WTC11 (cell line): ENCODE measurements around the gene GSTM1. TPM values are rescaled to one million over a fixed set of nuclear protein-coding genes. Genes with fewer than 3 reads are reported as not detected.

Experiments
- ATAC-seq: fragments of 200-7000 bp; cut with Tn5 transposase; 2 replicates; pipeline ENCODE4 v1.10.0; 2021; ENCODE audit warnings: mild to moderate bottlenecking, moderate library complexity
- CTCF ChIA-PET: fragments of 300-600 bp; sonication (Branson Sonifier 250); formaldehyde crosslinking; loops from one replicate; lab custom pipeline; 2021; ENCODE audit warnings: antibody characterized with exemption; lab: Charles Lee
- POLR2A ChIA-PET: fragments of 350-600 bp; sonication (Branson Sonifier 250); formaldehyde crosslinking; loops from one replicate; lab custom pipeline; 2021; ENCODE audit warnings: antibody characterized with exemption; lab: Charles Lee
- DNase-seq: peaks from one replicate; pipeline ENCODE4 v3.0.0; 2021; ENCODE audit warnings: low spot score
- H3K27ac Mint-ChIP-seq: 2 replicates; pipeline ENCODE4 v1.8.0; 2021; ENCODE audit warnings: mixed read lengths
- H3K27me3 Mint-ChIP-seq: 2 replicates; pipeline ENCODE4 v1.8.0; 2021; ENCODE audit warnings: low read depth, mild to moderate bottlenecking, moderate library complexity, mixed read lengths
- H3K36me3 Mint-ChIP-seq: 2 replicates; pipeline ENCODE4 v1.8.0; 2021; ENCODE audit warnings: mixed read lengths
- H3K4me1 Mint-ChIP-seq: 2 replicates; pipeline ENCODE4 v1.8.0; 2022; ENCODE audit warnings: mixed read lengths
- H3K4me3 Mint-ChIP-seq: 2 replicates; pipeline ENCODE4 v1.8.0; 2021; ENCODE audit warnings: mild to moderate bottlenecking, moderate library complexity, mixed read lengths
- H3K9me3 Mint-ChIP-seq: 2 replicates; pipeline ENCODE4 v1.8.0; 2021; ENCODE audit warnings: mixed read lengths
- ERG ChIP-seq: fragments of 250-450 bp; sonication (Bioruptor Pico); IDR thresholded peaks from 2 replicates; pipeline ENCODE4 v1.8.0; 2021; ENCODE audit warnings: mild to moderate bottlenecking
- FOXK1 ChIP-seq: sonication (generic); formaldehyde crosslinking; IDR thresholded peaks from 2 replicates; pipeline ENCODE4 v1.8.0; 2022; ENCODE audit warnings: mild to moderate bottlenecking, moderate library complexity, missing genetic modification reagents
- FOXP1 ChIP-seq: sonication (generic); formaldehyde crosslinking; IDR thresholded peaks from 2 replicates; pipeline ENCODE4 v1.8.0; 2022; ENCODE audit warnings: missing genetic modification reagents, mild to moderate bottlenecking, moderate library complexity, borderline replicate concordance
- GTF2I ChIP-seq: fragments of 250-450 bp; sonication (Bioruptor Pico); conservative IDR thresholded peaks from 2 replicates; pipeline ENCODE4 v1.4.0; 2021; ENCODE audit warnings: mild to moderate bottlenecking
- MYBL2 ChIP-seq: sonication (generic); formaldehyde crosslinking; IDR thresholded peaks from 2 replicates; pipeline ENCODE4 v1.8.1; 2023; ENCODE audit warnings: mild to moderate bottlenecking, moderate library complexity, missing genetic modification reagents
- NR1H2 ChIP-seq: sonication (generic); formaldehyde crosslinking; IDR thresholded peaks from 2 replicates; pipeline ENCODE4 v1.9.0; 2021; ENCODE audit warnings: mild to moderate bottlenecking, moderate library complexity, missing genetic modification reagents
- NR3C1 ChIP-seq: sonication (generic); formaldehyde crosslinking; conservative IDR thresholded peaks from 2 replicates; pipeline ENCODE4 v1.8.1; 2023; ENCODE audit warnings: low read depth, mild to moderate bottlenecking, missing genetic modification reagents
- RELA ChIP-seq: sonication (generic); formaldehyde crosslinking; IDR thresholded peaks from 2 replicates; pipeline ENCODE4 v1.8.1; 2022; ENCODE audit warnings: missing genetic modification reagents, mild to moderate bottlenecking, borderline replicate concordance
- SMAD3 ChIP-seq: sonication (generic); formaldehyde crosslinking; IDR thresholded peaks from 2 replicates; pipeline ENCODE4 v1.8.0; 2022; ENCODE audit warnings: missing genetic modification reagents, mild to moderate bottlenecking, borderline replicate concordance
- TCF7 ChIP-seq: sonication (generic); formaldehyde crosslinking; IDR thresholded peaks from 2 replicates; pipeline ENCODE4 v1.8.0; 2022; ENCODE audit warnings: mild to moderate bottlenecking, low read depth, missing genetic modification reagents, moderate library complexity
- ZBTB21 ChIP-seq: sonication (generic); formaldehyde crosslinking; IDR thresholded peaks from 2 replicates; pipeline ENCODE4 v1.8.1; 2023; ENCODE audit warnings: mild to moderate bottlenecking, missing genetic modification reagents, borderline replicate concordance
- ZNF263 ChIP-seq: sonication (generic); formaldehyde crosslinking; IDR thresholded peaks from 2 replicates; pipeline ENCODE4 v1.8.1; 2022; ENCODE audit warnings: low read depth, mild to moderate bottlenecking, moderate library complexity, missing genetic modification reagents
- ZNF396 ChIP-seq: fragments of 250-450 bp; sonication (Bioruptor Pico); IDR thresholded peaks from 2 replicates; pipeline ENCODE4 v1.8.0; 2021; ENCODE audit warnings: mild to moderate bottlenecking, moderate library complexity, borderline replicate concordance
- ZNF423 ChIP-seq: fragments of 250-450 bp; sonication (Bioruptor Pico); IDR thresholded peaks from 2 replicates; pipeline ENCODE4 v2.1.2; 2022; ENCODE audit warnings: mild to moderate bottlenecking, moderate library complexity
- ZNF671 ChIP-seq: fragments of 250-450 bp; sonication (Bioruptor Pico); IDR thresholded peaks from 2 replicates; pipeline ENCODE4 v1.8.0; 2021; ENCODE audit warnings: mild to moderate bottlenecking
- total RNA-seq: library from RNA; stranded (reverse); gene quantifications from 3 replicates; pipeline ENCODE4 v1.2.3, GENCODE V29; 2021
- TF ChIP-seq, protein P1 (sequence below): sonication (generic); formaldehyde crosslinking; IDR thresholded peaks from 2 replicates; pipeline ENCODE4 v1.8.1; 2022; ENCODE audit warnings: low read depth, mild to moderate bottlenecking, moderate library complexity, missing genetic modification reagents, borderline replicate concordance
- TF ChIP-seq, protein P2 (sequence below): sonication (generic); formaldehyde crosslinking; conservative IDR thresholded peaks from 2 replicates; pipeline ENCODE4 v1.8.1; 2022; ENCODE audit warnings: mild to moderate bottlenecking, missing genetic modification reagents
- TF ChIP-seq, protein P3 (sequence below): fragments of 250-450 bp; sonication (Bioruptor Pico); IDR thresholded peaks from 2 replicates; pipeline ENCODE4 v2.1.2; 2022; ENCODE audit warnings: mild to moderate bottlenecking, moderate library complexity
- TF ChIP-seq, protein P4 (sequence below): sonication (generic); formaldehyde crosslinking; IDR thresholded peaks from 2 replicates; pipeline ENCODE4 v1.8.0; 2022; ENCODE audit warnings: mild to moderate bottlenecking, missing genetic modification reagents
- TF ChIP-seq, protein P5 (sequence below): fragments of 250-450 bp; sonication (Bioruptor Pico); conservative IDR thresholded peaks from 2 replicates; pipeline ENCODE4 v1.9.0; 2021; ENCODE audit warnings: mild to moderate bottlenecking
- TF ChIP-seq, protein P6 (sequence below): sonication (generic); formaldehyde crosslinking; IDR thresholded peaks from 2 replicates; pipeline ENCODE4 v1.8.1; 2023; ENCODE audit warnings: mild to moderate bottlenecking, missing genetic modification reagents, moderate library complexity
- TF ChIP-seq, protein P7 (sequence below): sonication (generic); formaldehyde crosslinking; IDR thresholded peaks from 2 replicates; pipeline ENCODE4 v1.8.1; 2023; ENCODE audit warnings: mild to moderate bottlenecking, moderate library complexity, missing genetic modification reagents

The GSTM1 gene
- total RNA-seq, 1 experiment from 2014 or later, result not detected

GRCh38 chr1:109650609-109651008, 37.0 kb upstream of the GSTM1 start:
- Mint-ChIP-seq H3K4me1 (peaks cover 10% of the 10 kb centered on the region), H3K36me3 (no peaks in the 10 kb centered on the region), H3K27ac (no peak overlapping the region), H3K9me3 (no peaks in the 10 kb centered on the region), H3K4me3 (no peak overlapping the region), H3K27me3 (peaks cover 37% of the 10 kb centered on the region)
- POLR2A ChIA-PET, result no interaction called here
- no peak for TF ChIP-seq FOXP1 (CRISPR knock-in tag)
- no peak for TF ChIP-seq ZBTB21 (CRISPR knock-in tag)
- no peak for TF ChIP-seq ERG (CRISPR knock-in tag)
- TF ChIP-seq ZNF396, result no peak
- TF ChIP-seq NR3C1 (CRISPR knock-in tag), result no peak
- no peak for TF ChIP-seq GTF2I (CRISPR knock-in tag)
- CTCF ChIA-PET, result interaction anchor here (0.6 to 5.0 kb wide), 10 partner anchors 10 to 334 kb away, joined by 3 to 65 read pairs (median 4); partner anchors contain the start of genes AHCYL1 and GNAI3
- ATAC-seq (no peak), DNase-seq (no peak)

DNA sequence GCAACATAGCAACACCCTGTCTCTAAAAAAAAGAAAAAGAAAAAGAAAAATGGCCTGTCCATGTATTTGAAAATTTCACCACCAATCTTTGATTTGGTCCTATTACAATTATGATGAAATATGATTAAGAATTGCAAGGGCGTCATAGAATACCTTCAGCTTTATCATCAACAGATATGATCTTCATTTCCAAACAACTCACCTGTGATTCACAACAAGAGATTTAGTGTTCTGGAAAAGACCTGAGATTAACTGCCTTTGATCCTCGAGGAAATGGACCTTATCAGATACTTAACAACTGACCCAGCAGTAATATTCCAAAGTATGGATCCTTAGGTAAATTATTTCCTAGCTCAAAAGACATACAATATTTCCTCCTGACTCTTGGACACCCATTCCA, 35.2 kb upstream of the GSTM1 start:
- H3K4me3 Mint-ChIP-seq, result no peak overlapping the region
- H3K27ac Mint-ChIP-seq, result no peak overlapping the region
- H3K27me3 Mint-ChIP-seq, result peaks cover 37% of the 10 kb centered on the region
- DNase-seq, result no peak
- H3K4me1 Mint-ChIP-seq, result peaks cover 12% of the 10 kb centered on the region
- POLR2A ChIA-PET, result no interaction called here
- no peak for TF ChIP-seq ZNF263 (CRISPR knock-in tag)
- TF ChIP-seq, protein P1, sequence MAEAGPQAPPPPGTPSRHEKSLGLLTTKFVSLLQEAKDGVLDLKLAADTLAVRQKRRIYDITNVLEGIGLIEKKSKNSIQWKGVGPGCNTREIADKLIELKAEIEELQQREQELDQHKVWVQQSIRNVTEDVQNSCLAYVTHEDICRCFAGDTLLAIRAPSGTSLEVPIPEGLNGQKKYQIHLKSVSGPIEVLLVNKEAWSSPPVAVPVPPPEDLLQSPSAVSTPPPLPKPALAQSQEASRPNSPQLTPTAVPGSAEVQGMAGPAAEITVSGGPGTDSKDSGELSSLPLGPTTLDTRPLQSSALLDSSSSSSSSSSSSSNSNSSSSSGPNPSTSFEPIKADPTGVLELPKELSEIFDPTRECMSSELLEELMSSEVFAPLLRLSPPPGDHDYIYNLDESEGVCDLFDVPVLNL (CRISPR knock-in tag), result no peak
- TF ChIP-seq, protein P2, sequence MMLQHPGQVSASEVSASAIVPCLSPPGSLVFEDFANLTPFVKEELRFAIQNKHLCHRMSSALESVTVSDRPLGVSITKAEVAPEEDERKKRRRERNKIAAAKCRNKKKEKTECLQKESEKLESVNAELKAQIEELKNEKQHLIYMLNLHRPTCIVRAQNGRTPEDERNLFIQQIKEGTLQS (CRISPR knock-in tag), result no peak
- no peak for TF ChIP-seq RELA (CRISPR knock-in tag)
- TF ChIP-seq, protein P3, sequence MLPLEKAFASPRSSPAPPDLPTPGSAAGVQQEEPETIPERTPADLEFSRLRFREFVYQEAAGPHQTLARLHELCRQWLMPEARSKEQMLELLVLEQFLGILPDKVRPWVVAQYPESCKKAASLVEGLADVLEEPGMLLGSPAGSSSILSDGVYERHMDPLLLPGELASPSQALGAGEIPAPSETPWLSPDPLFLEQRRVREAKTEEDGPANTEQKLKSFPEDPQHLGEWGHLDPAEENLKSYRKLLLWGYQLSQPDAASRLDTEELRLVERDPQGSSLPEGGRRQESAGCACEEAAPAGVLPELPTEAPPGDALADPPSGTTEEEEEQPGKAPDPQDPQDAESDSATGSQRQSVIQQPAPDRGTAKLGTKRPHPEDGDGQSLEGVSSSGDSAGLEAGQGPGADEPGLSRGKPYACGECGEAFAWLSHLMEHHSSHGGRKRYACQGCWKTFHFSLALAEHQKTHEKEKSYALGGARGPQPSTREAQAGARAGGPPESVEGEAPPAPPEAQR (CRISPR knock-in tag), result no peak
- TF ChIP-seq, protein P4, sequence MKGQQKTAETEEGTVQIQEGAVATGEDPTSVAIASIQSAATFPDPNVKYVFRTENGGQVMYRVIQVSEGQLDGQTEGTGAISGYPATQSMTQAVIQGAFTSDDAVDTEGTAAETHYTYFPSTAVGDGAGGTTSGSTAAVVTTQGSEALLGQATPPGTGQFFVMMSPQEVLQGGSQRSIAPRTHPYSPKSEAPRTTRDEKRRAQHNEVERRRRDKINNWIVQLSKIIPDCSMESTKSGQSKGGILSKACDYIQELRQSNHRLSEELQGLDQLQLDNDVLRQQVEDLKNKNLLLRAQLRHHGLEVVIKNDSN (CRISPR knock-in tag), result no peak
- TF ChIP-seq TCF7 (CRISPR knock-in tag), result no peak
- TF ChIP-seq, protein P5, sequence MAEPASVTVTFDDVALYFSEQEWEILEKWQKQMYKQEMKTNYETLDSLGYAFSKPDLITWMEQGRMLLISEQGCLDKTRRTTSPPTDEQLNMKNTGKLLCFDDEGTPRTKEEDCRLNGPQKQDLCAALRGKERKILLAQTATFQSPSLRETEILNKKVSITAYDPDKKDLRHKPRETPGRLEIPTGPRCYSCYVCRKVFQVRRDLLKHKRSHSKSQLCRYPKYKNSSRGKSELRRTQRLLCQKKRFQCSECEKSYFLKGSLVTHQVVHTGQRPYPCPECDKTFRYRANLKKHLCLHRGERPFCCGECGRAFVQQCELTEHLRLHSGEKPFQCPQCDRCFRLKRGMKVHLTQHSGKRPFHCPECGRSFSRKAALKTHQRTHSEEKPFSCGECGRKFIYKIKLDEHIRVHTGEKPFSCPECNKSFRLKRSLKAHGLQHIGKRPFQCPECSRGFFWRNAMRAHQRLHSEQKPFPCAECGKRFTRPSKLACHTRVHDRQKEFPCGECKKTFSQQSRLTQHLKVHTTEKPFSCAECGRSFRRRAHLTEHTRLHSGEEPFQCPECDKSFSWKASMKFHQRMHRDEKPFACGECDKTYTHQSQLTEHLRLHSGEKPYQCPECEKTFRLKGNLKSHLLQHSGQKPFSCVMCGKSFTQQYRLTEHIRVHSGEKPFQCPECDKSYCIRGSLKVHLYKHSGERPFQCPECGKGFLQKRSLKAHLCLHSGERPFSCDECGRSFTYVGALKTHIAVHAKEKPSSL (CRISPR knock-in tag), result no peak
- TF ChIP-seq MYBL2 (CRISPR knock-in tag), result no peak
- no peak for TF ChIP-seq ZNF423 (CRISPR knock-in tag)
- TF ChIP-seq, protein P6, sequence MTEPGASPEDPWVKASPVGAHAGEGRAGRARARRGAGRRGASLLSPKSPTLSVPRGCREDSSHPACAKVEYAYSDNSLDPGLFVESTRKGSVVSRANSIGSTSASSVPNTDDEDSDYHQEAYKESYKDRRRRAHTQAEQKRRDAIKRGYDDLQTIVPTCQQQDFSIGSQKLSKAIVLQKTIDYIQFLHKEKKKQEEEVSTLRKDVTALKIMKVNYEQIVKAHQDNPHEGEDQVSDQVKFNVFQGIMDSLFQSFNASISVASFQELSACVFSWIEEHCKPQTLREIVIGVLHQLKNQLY (CRISPR knock-in tag), result no peak
- no peak for TF ChIP-seq SMAD3
- TF ChIP-seq ZNF671 (CRISPR knock-in tag), result no peak
- no peak for TF ChIP-seq FOXK1 (CRISPR knock-in tag)
- TF ChIP-seq, protein P7, sequence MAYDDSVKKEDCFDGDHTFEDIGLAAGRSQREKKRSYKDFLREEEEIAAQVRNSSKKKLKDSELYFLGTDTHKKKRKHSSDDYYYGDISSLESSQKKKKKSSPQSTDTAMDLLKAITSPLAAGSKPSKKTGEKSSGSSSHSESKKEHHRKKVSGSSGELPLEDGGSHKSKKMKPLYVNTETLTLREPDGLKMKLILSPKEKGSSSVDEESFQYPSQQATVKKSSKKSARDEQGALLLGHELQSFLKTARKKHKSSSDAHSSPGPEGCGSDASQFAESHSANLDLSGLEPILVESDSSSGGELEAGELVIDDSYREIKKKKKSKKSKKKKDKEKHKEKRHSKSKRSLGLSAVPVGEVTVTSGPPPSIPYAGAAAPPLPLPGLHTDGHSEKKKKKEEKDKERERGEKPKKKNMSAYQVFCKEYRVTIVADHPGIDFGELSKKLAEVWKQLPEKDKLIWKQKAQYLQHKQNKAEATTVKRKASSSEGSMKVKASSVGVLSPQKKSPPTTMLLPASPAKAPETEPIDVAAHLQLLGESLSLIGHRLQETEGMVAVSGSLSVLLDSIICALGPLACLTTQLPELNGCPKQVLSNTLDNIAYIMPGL (CRISPR knock-in tag), result no peak
- TF ChIP-seq NR1H2 (CRISPR knock-in tag), result no peak
- TF ChIP-seq, all 79 proteins: peak for 0
- H3K36me3 Mint-ChIP-seq, result no peaks in the 10 kb centered on the region
- CTCF ChIA-PET, result interaction anchor here (1.1 to 5.0 kb wide), 4 partner anchors 8 to 120 kb away, joined by 3 to 65 read pairs (median 3); no protein-coding TSS in a partner anchor
- H3K9me3 Mint-ChIP-seq, result no peaks in the 10 kb centered on the region
- no peak for ATAC-seq
